GM19452 (cell line): ENCODE data around the gene LRRC3C.
"Not testable (repeated sequence)": the region's sequence is repeated elsewhere in the genome, so short reads cannot be mapped to it uniquely, and the experiment has no call there.

ENCODE experiments used
- ATAC-seq: cut with Tn5 transposase; IDR thresholded peaks from one replicate; pipeline ENCODE4 v1.9.1; 2021; ENCODE audit not compliant: unreplicated experiment

The LRRC3C gene

GRCh38 chr17:39946551-39947330, 19.2 kb downstream of the LRRC3C start:
- no peak for ATAC-seq

- not testable (repeated sequence) for ATAC-seq
Measured at GRCh38 chr17:39948489-39948828, 20.9 kb downstream of the LRRC3C start.

- ATAC-seq = no peak
Measured at GRCh38 chr17:39949028-39949427, 21.5 kb downstream of the LRRC3C start.

DNA sequence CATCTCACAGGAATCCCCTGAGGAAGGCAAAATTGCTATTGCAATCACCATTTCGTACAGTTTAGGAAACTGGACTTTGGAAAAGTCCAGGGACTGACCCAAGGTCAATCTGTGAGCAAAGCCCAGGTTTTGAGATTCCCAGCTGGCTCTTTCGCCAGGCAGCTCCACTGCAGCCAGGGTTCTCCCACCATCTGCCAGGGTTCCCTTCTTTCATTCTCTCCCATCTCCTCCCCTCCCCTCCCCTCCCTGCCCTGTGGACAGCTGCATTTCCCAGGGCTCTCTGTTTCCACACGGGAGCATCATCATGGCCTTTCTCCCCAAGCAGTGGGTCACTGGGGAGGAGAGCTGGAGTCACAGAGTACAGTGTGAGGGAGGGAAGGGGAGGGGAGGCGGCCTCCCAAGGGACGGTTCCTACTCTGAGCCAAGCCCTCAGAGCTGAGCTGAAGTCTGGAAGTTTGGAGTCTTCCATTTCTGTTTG, 23.4 kb downstream of the LRRC3C start:
- no peak for ATAC-seq

GRCh38 chr17:39951924-39952679, 24.6 kb downstream of the LRRC3C start:
- peak; percentile 21 for ATAC-seq

- peak; percentile 78 for ATAC-seq
Measured at GRCh38 chr17:39952680-39953470, 25.3 kb downstream of the LRRC3C start.

- no peak for ATAC-seq
Measured at GRCh38 chr17:39953471-39953888, 25.9 kb downstream of the LRRC3C start.

DNA sequence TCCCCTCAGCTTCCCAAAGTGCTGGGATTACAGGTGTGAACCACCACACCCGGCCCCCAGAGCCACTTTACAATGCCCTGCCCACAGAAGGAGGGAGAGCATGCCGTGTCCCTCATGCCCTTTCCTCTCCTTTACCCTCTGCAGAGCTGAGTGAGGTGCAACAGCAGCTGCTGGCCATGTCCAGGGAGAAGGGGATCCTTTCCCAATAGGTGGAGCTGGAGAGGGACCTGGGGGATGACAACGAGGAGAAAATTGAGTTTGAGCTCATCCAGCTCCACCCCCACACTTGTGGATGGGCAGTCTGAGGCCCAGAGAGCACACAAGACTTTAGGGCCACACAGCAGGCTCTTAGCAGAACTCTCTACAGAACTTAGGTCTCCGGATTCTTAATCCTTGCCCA, 27.3 kb downstream of the LRRC3C start:
- ATAC-seq = no peak

DNA sequence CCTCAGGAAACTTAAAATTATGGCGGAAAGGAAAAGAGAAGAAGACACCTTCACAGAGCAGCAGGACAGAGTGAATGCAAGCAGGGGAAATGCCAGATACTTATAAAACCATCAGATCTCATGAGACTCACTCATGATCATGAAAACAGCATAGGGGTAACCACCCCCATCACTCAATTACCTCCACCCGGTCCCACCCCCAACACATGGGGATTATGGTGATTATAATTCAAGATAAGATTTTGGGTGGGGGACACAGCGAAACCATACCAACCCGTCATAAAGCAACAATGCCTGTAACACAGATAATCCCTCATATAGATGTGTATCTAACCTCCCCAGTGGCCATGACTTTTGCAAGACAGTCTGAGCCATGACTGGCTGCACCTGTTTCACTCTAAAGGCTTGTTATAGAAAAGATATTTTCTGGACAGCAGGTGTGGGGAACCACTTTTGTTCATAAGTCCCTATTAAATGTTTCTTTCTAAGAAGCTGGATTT, 28.2 kb downstream of the LRRC3C start:
- ATAC-seq = no peak

DNA sequence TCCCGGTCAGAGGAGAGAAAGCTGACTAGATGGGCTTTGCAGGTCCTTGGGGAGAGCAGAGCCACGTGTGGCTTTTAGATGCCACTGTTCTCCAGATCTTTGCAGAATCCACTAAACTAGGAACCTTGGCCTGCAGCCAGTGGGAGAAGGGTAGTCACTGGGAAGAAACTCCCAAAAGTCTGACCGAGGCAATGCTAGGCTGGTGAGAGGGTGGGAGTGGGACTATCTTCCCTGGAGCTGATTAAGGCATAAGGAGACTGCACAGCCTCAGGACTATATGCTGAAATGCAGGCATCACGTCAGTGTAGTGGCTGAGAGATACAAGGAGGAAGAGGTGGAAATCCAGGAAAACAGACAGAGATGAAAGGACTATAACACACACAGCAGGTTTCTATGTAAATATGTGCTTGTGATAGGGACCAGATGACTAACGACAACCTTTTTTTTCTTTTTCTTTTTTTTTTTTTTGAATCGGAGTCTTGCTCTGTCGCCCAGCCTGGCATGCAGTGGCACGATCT, 33.1 kb downstream of the LRRC3C start:
- ATAC-seq = no peak

DNA sequence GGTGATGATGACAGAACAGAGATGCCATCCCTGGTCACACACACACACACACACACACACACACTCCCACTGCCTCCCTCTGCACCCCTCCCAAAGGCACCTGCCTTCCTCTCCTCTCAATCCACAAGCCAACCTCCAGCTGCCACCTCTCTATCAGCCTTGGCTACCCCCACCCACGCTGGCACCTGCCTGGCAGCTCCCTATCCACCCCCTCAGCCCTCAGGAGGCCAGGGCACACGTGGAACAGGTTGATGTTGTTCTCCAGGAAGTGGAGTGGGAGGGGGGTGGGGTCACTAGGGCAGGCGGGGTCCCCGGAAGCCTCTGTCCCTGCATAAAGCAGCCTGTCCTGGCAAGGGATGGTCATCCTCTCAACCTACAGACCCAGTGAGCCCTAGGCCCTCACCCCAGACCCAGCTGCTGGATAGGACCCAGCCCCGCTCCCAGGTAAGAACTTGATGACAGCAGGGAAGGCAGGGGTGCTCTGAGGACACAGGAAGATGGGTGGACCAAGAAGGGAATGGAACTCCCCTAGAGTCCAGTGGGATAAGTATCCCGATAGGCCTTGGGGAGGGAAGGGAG, 35.2 kb downstream of the LRRC3C start, which contains the start of gene GSDMA:
Gene GSDMA (plus strand): TSS at position 363 of the 579 bp plus-strand sequence. CDS start 2,684 bp downstream, outside the sequence.
- no peak for ATAC-seq

- no peak for ATAC-seq
Measured at GRCh38 chr17:39963829-39964228, 36.3 kb downstream of the LRRC3C start.

- ATAC-seq = no peak
Measured at GRCh38 chr17:39965017-39965699, 37.6 kb downstream of the LRRC3C start.

DNA sequence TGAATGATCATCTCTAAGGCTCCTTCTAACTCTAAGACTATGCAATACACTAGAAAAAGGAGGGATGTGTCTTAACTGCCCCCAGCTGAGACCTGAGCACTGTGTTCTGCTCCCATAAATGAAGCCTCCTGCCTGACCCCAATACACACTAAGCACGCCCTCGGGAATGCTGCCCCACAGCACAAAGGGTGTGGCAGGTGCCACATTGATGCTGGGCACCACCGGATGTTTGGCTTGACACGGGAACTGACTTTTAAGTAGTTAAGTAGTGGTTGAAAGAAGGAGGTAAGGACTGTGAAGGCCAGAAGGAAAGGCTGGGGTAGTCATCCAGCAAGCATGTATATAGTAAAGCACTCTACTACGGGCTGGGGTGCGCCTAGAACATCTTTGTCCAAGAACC, 39.2 kb downstream of the LRRC3C start:
- ATAC-seq = no peak

DNA sequence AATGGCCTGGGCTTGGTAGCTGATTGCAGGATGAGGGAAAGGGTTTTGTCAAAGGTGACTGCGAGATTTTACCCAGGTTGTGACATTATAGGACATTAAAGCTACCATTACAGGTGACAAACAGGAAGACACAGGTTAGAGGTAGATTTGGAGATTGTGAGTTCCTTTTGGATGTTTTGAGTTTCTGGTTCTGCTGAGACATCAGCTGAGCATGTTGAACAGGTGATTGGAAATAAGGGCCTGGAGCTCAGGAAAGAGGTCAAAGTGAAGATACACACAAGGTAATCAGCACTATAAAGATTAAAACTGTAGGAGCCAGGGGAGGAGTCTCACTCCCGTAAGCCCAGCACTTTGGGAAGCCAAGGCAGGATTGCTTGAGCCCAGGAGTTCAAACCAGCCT, 41.2 kb downstream of the LRRC3C start:
- no peak for ATAC-seq

DNA sequence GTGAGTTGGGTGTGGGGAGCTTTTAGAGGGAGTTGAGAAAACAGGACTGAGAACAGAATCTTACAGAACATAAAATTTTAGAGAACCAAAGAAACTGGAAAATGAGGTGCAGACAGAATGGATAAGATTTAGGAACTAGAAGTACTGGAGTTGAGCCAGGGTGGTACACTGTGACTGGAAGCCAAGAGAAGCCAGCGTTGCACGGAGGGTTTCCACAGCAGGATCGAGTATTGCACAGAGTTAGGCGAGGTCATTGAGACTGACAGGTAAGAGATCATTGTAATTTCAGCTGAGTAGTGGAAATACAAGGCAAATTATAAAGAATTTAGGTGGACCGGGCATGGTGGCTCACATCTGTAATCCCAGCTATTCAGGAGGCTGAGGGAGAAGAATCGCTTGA, 41.8 kb downstream of the LRRC3C start:
- no peak for ATAC-seq

- ATAC-seq = no peak
Measured at GRCh38 chr17:39970157-39970692, 42.7 kb downstream of the LRRC3C start.

DNA sequence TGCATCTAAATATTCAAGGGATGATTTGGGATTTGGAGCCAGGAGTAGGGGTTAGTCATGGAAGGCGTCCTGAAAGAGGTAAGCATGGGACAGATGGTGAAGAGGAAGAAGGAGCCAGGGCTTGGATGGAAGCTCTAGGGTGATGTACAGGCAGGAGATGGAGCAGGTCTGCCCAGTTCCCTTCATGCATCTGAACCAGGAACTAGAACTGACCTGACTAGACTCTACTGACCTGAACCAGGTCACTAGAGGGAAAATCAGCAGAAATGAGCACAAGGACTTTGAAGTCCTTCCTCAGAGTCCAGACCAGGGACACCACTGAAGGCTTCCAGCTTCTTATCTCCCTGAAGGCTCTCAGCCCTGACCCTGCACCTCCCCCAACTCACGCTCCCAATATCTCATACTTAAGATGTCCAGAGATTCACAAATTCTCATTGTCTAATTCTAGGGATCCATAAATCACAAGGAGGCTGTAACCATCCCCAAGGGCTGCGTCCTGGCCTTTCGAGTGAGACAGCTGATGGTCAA, 43.6 kb downstream of the LRRC3C start:
- no peak for ATAC-seq

DNA sequence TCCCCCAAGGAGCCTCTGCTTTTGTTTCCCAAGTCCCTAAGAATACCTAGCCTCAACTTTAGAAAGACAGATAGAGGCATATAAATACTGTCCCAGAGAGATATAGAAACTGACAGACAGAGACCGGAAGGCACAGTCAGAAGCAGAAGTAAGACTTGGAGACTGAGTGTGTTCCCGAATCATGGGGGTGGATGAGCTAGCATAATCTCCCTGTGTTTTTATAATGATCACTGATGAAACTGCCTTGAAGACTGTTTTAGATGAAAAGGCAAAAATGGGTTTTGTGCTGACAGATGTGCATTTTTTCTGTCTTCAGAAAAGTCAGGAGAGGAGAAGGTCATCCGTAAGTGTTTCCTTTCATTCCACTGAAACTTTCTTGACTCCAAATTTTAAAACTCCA, 44.7 kb downstream of the LRRC3C start:
- ATAC-seq = no peak

DNA sequence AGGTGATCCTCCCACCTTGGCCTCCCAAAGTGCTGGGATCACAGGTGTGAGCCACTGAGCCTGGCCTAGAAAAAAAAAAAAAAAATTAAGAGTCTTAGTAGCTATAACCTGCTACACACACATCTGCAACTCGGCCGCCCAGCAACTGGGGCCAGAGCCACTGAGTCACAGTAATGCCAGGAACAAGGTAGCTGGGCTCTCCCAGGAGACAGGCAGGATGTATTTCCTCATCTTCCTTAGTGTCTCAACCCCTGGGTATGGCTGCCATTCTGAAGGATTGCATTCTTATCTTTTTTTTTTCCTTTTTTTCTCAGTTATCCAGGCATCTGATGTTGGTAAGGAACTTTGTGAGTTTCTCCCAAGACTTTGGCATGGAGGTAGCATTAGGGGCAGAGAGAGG, 46.0 kb downstream of the LRRC3C start:
- no peak for ATAC-seq
